ES-I3 (cell line): ENCODE measurements around the gene VAT1L.
"Not testable (repeated sequence)": the region's sequence is repeated elsewhere in the genome, so short reads cannot be mapped to it uniquely, and the experiment has no call there.

Experiments used
- H3K36me3 ChIP-seq: 2 replicates; pipeline ENCODE4 v1.6.1; 2013; ENCODE audit warnings: mild to moderate bottlenecking, low read length, control low read depth, moderate library complexity; ENCODE audit not compliant: insufficient read depth
- H3K4me1 ChIP-seq: 2 replicates; pipeline ENCODE4 v1.6.1; 2013; ENCODE audit warnings: mild to moderate bottlenecking, control low read depth, low read length; ENCODE audit not compliant: insufficient read depth
- H3K9ac ChIP-seq: 2 replicates; pipeline ENCODE4 v1.6.1; 2013; ENCODE audit warnings: low read depth, mild to moderate bottlenecking, low read length, moderate library complexity
- H3K9me3 ChIP-seq: 2 replicates; pipeline ENCODE4 v1.6.1; 2013; ENCODE audit warnings: mild to moderate bottlenecking, low read length, moderate library complexity; ENCODE audit not compliant: control insufficient read depth, insufficient read depth

VAT1L gene

GRCh38 chr16:77937473-77938149 is 149.2 kb downstream of the VAT1L start:
- no peaks in the 10 kb centered on the region for H3K4me1 ChIP-seq
- no peak overlapping the region for H3K9ac ChIP-seq
- no peaks in the 10 kb centered on the region; the same call in 1 of the 2 replicates for H3K36me3 ChIP-seq
- H3K9me3 ChIP-seq: peaks cover 4% of the 10 kb centered on the region

DNA sequence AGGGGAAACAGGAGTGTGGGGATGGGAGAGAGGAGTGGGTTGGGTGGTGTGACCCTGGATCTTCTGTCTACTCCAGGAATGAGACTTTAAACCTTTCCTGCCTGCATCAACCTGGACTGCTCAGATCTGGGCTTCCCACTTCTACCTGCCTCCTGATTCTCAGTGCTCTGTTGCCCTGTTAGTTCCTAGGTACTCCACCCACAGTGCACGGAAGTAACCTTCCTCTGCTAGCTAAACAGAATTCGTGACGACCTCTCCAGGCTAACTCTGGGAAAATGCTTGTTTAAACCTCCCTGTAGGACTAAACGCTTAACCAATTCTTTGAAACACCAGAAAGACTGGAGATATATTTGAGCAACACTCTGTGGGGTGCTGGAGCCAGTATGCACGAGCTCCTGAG is 150.5 kb downstream of the VAT1L start:
- no peaks in the 10 kb centered on the region; the same call in 1 of the 2 replicates for H3K36me3 ChIP-seq
- no peak overlapping the region for H3K9ac ChIP-seq
- no peaks in the 10 kb centered on the region for H3K4me1 ChIP-seq
- H3K9me3 ChIP-seq: peaks cover 4% of the 10 kb centered on the region

DNA sequence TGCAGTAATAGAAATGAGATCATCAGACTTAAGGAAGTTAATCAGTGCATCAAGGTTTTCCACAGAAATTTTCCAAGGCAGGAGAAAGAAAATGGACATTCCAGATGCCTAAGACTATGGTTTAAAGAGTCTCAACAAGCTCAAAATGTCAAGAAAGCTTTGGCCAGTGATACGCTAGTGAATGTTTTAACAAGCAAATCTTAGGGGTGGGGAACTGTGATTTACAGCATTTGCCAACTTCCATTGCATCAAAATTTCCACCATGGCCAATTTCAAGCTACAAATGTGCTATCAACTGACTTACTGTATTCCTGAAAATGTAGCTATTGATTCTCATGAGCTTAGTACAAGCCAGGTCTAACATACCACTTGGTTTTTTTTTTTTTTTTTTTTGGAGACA is 151.6 kb downstream of the VAT1L start:
- H3K9me3 ChIP-seq: peaks cover 4% of the 10 kb centered on the region

GRCh38 chr16:77943801-77944200 is 155.4 kb downstream of the VAT1L start:
- no peaks in the 10 kb centered on the region; the same call in 1 of the 2 replicates for H3K9me3 ChIP-seq
- H3K9ac ChIP-seq: no peak overlapping the region
- H3K4me1 ChIP-seq: no peaks in the 10 kb centered on the region
- H3K36me3 ChIP-seq: no peaks in the 10 kb centered on the region; the same call in 1 of the 2 replicates

More for the DNA sequence above, 151.6 kb downstream of the VAT1L start:
- H3K4me1 ChIP-seq: no peaks in the 10 kb centered on the region
- H3K36me3 ChIP-seq: no peaks in the 10 kb centered on the region; the same call in 1 of the 2 replicates
- H3K9ac ChIP-seq: no peak overlapping the region

DNA sequence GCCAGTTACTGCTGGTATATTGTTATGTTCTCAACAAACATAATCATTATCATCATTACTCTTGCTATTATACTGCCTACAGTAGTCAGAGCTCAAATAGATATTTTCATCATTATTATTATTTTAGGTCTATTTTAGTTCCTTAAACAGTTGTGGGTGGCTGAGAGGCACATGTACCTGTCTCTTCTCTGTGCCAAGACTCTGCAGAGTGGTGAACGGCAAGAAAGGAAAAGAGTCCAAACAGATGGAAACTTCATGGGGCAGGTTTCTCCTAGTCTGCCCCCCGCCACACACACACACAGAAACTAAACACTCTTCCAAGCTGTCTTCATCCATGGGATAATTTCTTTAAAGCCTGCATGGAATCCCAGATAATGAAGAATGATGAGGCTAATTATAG is 156.3 kb downstream of the VAT1L start:
- no peak overlapping the region for H3K9ac ChIP-seq
- peaks cover 4% of the 10 kb centered on the region; the same call in 1 of the 2 replicates for H3K4me1 ChIP-seq
- H3K36me3 ChIP-seq: no peaks in the 10 kb centered on the region; the same call in 1 of the 2 replicates
- H3K9me3 ChIP-seq: no peaks in the 10 kb centered on the region; the same call in 1 of the 2 replicates

DNA sequence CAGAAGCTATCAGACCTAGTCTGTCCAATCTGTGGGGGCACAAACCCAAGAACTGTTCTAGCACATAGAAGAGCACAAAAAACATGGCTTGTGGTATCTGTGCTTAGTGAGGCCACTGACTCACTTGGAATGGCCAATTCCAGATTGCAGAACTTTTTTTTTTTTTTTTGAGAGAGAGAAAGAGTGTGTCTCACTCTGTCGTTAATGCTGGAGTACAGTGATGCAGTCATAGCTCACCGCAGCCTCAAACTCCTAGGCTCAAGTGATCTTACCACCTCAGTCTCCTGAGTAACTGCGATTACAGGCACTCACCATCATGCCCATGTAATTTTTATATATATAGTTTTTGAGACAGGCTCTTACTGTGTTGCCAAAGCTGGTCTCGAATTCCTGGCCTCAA is 156.8 kb downstream of the VAT1L start:
- Histone ChIP-seq H3K9me3 (no peaks in the 10 kb centered on the region; the same call in 1 of the 2 replicates), H3K36me3 (no peaks in the 10 kb centered on the region; the same call in 1 of the 2 replicates), H3K4me1 (peaks cover 4% of the 10 kb centered on the region; the same call in 1 of the 2 replicates), H3K9ac (no peak overlapping the region)

DNA sequence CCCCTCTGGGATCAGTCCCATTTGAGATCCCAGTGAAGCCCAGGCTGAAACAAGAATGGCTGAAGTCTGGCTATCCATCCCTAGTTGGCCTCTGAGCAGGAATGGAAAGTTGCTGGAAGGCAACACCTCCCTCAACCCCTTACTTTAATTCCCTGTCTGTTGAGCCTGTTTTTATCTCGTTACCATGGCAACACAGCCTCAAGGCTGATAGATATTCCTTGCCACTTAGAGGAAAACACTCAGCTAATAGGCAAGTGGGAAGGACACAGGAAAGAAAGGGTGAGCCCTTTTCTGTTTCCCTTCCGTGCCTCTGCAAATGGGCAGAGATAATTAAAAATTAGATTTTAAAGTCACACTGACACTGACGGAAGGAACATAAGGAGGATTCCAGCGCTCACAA is 158.5 kb downstream of the VAT1L start:
- peaks cover 6% of the 10 kb centered on the region; the same call in 1 of the 2 replicates for H3K4me1 ChIP-seq
- no peak overlapping the region for H3K9ac ChIP-seq
- H3K36me3 ChIP-seq: no peaks in the 10 kb centered on the region
- H3K9me3 ChIP-seq: no peaks in the 10 kb centered on the region; the same call in 1 of the 2 replicates

GRCh38 chr16:77947590-77947989 is 159.2 kb downstream of the VAT1L start:
- H3K4me1 ChIP-seq, H3K9ac ChIP-seq, H3K36me3 ChIP-seq, H3K9me3 ChIP-seq: not testable (repeated sequence)

GRCh38 chr16:77948835-77949234 is 160.5 kb downstream of the VAT1L start:
- peaks cover 6% of the 10 kb centered on the region; the same call in 1 of the 2 replicates for H3K4me1 ChIP-seq
- no peak overlapping the region for H3K9ac ChIP-seq
- H3K36me3 ChIP-seq: no peaks in the 10 kb centered on the region; the same call in 1 of the 2 replicates
- no peaks in the 10 kb centered on the region for H3K9me3 ChIP-seq

DNA sequence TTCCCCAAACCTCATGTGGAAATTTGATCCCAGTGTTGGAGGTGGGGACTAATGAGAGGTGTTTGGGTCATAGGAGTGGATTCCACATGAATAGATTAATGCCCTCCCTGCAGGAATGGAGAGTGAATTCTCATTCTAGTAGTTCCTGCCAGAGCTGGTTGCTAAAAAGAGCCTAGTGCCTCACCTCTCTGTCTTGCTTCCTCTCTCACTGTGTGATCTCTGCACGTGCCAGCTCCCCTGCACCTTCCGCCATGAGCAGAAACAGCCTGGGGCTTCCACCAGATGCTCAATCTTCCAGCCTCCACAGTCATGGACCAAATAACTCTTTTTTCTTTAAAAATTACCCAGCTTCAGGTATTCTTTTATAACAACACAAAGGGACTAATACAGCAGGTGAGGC is 161.1 kb downstream of the VAT1L start:
- no peaks in the 10 kb centered on the region for H3K9me3 ChIP-seq
- peaks cover 6% of the 10 kb centered on the region; the same call in 1 of the 2 replicates for H3K4me1 ChIP-seq
- H3K9ac ChIP-seq: no peak overlapping the region
- no peaks in the 10 kb centered on the region; the same call in 1 of the 2 replicates for H3K36me3 ChIP-seq

- H3K36me3 ChIP-seq: no peaks in the 10 kb centered on the region; the same call in 1 of the 2 replicates
- peaks cover 10% of the 10 kb centered on the region; the same call in 1 of the 2 replicates for H3K4me1 ChIP-seq
- no peak overlapping the region for H3K9ac ChIP-seq
- no peaks in the 10 kb centered on the region for H3K9me3 ChIP-seq
Observed at GRCh38 chr16:77951788-77952187, 163.4 kb downstream of the VAT1L start.

DNA sequence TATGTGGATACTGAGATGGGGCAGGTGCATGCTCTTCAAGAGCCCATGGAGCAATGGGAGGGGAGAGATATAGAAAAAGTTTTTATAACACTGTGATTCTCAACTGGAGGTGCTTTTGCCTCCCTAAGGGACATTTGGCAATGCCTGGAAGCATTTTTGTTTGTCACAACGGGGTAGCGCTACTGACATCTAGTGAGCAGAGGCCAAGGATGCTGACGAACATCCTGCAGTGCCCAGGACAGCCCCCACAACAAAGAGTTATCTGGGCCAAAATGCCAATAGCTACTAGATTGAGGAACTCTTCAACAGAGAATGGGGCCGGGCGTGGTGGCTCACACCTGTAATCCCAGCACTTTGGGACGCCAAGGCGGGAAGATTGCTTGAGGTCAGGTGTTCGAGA is 166.8 kb downstream of the VAT1L start:
- H3K4me1 ChIP-seq: peaks cover 6% of the 10 kb centered on the region; the same call in 1 of the 2 replicates
- H3K9me3 ChIP-seq: no peaks in the 10 kb centered on the region
- H3K36me3 ChIP-seq: no peaks in the 10 kb centered on the region; the same call in 1 of the 2 replicates
- H3K9ac ChIP-seq: no peak overlapping the region

DNA sequence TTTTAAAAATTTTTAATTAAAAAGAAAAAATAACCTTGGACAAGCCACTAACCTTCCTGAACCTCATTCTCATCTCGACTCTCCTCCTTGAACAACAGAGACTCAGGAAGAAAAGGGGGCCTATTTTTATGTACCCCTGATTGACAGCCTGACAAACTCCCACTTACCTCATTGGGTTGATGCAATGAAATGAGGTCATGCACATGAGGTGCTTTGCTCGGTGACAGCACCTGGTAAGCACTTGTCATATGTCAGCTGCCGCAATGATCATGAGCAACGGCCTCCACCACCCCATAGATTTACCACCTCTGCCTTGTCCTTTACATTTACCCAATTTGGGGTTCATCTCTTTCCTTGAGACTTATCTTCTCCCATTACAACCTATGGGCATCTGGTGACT is 167.9 kb downstream of the VAT1L start:
- Histone ChIP-seq H3K9me3 (no peaks in the 10 kb centered on the region), H3K4me1 (peaks cover 6% of the 10 kb centered on the region; the same call in 1 of the 2 replicates), H3K9ac (no peak overlapping the region), H3K36me3 (no peaks in the 10 kb centered on the region; the same call in 1 of the 2 replicates)

- Histone ChIP-seq H3K36me3 (no peaks in the 10 kb centered on the region; the same call in 1 of the 2 replicates), H3K9me3 (no peaks in the 10 kb centered on the region), H3K9ac (no peak overlapping the region), H3K4me1 (peaks cover 26% of the 10 kb centered on the region)
Observed at GRCh38 chr16:77960766-77961165, 172.4 kb downstream of the VAT1L start.

DNA sequence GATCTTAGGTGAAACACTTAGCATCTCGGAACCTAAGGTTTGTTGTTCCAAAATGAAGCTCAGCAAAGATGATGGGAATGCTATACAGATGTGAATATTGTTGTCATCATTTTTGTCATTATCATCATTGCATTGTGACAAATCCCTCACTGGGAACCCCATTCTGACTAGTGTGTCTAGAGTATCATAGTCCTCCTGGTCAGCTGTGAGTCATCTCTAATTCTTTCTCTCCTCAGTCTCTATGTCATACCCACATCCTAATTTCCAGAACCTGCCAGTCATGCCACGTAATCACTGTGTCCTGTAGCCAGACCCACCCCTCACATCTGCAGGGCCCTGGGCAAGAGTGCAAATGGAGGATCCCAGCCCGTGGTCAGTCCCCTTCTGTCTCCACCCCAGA is 173.4 kb downstream of the VAT1L start:
- Histone ChIP-seq H3K9me3 (no peaks in the 10 kb centered on the region), H3K9ac (no peak overlapping the region), H3K36me3 (no peaks in the 10 kb centered on the region; the same call in 1 of the 2 replicates), H3K4me1 (peaks cover 36% of the 10 kb centered on the region)
